IgD-negative memory B cell (primary cell): ENCODE measurements around the gene GRM4. TPM values are rescaled to one million over a fixed set of nuclear protein-coding genes. Genes with fewer than 3 reads are reported as not detected.
A peak's percentile ranks its signal among the peaks of the same experiment; 100 is the strongest.
"Not testable (repeated sequence)": the region's sequence is repeated elsewhere in the genome, so short reads cannot be mapped to it uniquely, and the experiment has no call there.

Source experiments
- H3K27ac Mint-ChIP-seq, 3 donors: one replicate each; pipeline ENCODE4 v1.8.0; 2020 to 2022; ENCODE audit warnings: mild to moderate bottlenecking in 3 of 3, mixed read lengths in 3 of 3, moderate library complexity in 1 of 3
- H3K27me3 Mint-ChIP-seq: one replicate; pipeline ENCODE4 v1.8.0; 2021; ENCODE audit warnings: mixed read lengths
- H3K36me3 Mint-ChIP-seq: one replicate; pipeline ENCODE4 v1.8.0; 2020; ENCODE audit warnings: mild to moderate bottlenecking, mixed read lengths
- H3K4me1 Mint-ChIP-seq, 3 donors: one replicate each; pipeline ENCODE4 v1.8.0; 2020 to 2022; ENCODE audit warnings: mixed read lengths in 3 of 3, mild to moderate bottlenecking in 1 of 3
- H3K4me3 Mint-ChIP-seq, 4 donors: one replicate each; pipeline ENCODE4 v1.8.0; 2020 to 2022; ENCODE audit warnings: mild to moderate bottlenecking in 4 of 4, mixed read lengths in 4 of 4, moderate library complexity in 3 of 4
- H3K9me3 Mint-ChIP-seq, 3 donors: one replicate each; pipeline ENCODE4 v1.8.0; 2020 to 2021; ENCODE audit warnings: mixed read lengths in 3 of 3, mild to moderate bottlenecking in 1 of 3
- polyA plus RNA-seq: library from polyadenylated mRNA; unstranded; fragments of 300-500 nt; fragmentation: Illumina TruSeq; gene quantifications from one replicate; pipeline ENCODE4 v1.2.3, GENCODE V29; 2021

GRM4 gene
- polyA plus RNA-seq, 1 donor from 2014 or later: not detected

DNA sequence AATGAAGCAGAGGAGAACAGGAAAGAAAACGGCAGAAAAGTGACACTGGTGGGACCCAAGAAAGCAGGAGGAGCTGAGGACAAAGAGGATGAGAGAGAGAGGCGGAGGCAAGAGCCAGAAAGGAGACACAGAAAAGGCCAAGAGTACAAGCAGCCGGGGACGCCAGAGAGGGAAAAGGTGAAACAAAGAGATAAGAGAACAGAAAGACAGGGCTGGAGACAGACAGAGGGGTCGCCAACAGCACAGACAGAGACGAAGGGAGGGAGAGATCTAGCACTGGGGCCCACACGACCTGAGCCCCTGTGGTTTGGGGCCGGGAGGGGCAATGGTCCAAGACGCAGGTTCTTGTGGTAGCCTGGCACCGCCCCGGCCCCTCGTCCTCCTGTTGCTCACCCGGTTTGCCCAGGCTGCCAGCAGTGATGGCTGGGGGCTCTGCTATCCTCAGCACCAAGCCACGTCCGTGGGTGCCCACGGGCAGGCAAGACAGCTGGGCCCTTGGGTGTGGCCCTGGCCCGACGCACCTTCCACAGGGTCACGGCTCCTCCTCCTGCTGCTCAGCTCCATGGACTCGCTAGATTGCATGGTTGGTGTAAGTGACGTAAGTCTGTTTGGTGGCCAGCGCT is 123.5 kb downstream of the GRM4 start:
- Mint-ChIP-seq H3K27ac (no peak overlapping the region), H3K36me3 (no peaks in the 10 kb centered on the region), H3K4me1 (no peaks in the 10 kb centered on the region), H3K27me3 (peaks cover 5% of the 10 kb centered on the region), H3K9me3 (no peaks in the 10 kb centered on the region), H3K4me3 (no peak overlapping the region)

DNA sequence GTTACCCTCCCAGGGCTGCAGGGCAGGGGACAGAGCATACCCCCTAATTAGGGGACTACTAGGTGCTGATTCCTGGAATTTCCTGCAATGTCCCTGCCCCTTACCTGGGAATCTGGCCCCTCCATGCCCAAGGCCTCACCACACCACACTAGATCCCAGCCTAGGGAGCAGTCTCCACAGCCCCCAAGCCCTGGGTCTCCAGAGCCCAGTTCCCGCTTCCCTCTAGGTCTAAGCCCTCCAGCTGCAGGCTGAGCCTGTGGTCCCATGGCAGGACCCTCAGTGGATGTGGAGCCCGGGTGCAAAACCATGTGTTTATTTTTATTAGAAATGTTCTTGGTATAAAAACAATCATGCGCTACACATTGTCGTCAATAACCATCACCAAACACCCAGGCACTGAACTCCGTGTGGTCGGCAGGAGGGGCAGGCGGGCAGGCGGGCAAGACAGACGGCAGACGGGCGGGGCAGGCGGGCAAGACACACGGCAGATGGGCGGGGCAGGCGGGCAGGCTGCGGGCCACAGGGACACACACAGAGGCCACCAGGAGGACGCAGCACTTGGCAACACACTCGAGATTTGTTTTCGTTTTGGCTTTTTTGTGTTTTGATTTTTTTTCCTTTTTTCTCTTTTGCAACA is 124.2 kb downstream of the GRM4 start:
- no peaks in the 10 kb centered on the region for H3K9me3 Mint-ChIP-seq
- peaks cover 5% of the 10 kb centered on the region for H3K27me3 Mint-ChIP-seq
- no peaks in the 10 kb centered on the region for H3K36me3 Mint-ChIP-seq
- no peak overlapping the region for H3K27ac Mint-ChIP-seq
- no peak overlapping the region for H3K4me3 Mint-ChIP-seq
- H3K4me1 Mint-ChIP-seq: no peaks in the 10 kb centered on the region

DNA sequence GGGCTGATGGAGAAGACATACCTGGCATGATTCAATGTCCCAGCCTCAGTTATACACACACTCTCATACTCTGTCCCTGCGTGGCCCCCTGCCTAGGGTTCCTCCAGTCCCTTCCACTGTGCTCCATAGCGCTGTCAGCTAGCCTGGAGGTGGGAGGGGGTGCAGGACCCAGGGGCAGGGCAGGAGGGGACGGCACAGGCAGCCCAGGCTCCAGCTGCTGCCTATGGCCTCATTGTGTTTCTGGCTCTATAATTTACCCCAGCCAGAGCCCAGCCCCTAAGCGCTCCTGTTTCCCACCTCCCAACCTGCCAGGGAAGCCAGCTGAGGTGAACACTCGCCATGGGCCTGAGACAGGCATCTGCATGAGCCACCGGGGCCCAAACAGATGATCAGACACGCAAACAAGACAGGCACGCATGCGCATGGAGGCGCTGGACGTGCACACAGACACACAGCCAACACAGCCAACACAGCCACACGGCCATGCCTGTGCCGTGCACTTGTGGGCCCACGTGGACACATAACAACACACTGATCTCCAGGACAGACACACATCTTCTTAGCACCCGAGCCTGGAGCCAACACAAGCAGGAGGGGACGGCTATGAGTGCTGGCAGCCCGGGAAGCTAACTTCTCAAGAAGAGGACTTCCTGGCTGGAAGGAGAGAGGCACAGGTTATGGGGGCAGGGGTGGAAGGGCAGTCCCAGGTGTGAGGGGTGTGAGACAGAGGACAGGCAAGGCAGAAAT is 124.9 kb downstream of the GRM4 start:
- Mint-ChIP-seq H3K4me3 (no peak overlapping the region), H3K9me3 (no peaks in the 10 kb centered on the region), H3K27ac (no peak overlapping the region), H3K36me3 (no peaks in the 10 kb centered on the region), H3K4me1 (no peaks in the 10 kb centered on the region), H3K27me3 (peaks cover 5% of the 10 kb centered on the region)

DNA sequence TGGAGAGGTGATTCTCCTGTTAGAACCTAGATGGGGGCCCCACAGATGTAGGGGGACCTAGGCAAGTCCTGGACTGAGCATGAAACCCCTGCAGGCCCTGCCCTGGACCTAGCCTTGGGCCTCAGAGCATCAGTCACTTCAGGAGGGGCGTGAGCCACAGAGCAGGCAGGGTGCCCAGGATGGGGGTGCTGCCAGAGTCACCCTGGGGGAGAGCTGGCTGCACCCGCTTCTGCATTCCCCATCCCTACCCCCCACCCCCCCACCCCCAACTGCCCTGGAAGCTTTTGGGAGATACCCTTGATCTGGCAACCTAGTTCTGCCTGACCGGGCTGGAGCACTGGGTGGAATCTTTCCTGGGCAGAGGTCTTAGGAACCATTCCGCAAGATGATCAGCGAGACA is 125.6 kb downstream of the GRM4 start:
- Mint-ChIP-seq H3K9me3 (no peaks in the 10 kb centered on the region), H3K36me3 (no peaks in the 10 kb centered on the region), H3K27me3 (peaks cover 5% of the 10 kb centered on the region), H3K27ac (no peak overlapping the region), H3K4me1 (no peaks in the 10 kb centered on the region), H3K4me3 (no peak overlapping the region)

DNA sequence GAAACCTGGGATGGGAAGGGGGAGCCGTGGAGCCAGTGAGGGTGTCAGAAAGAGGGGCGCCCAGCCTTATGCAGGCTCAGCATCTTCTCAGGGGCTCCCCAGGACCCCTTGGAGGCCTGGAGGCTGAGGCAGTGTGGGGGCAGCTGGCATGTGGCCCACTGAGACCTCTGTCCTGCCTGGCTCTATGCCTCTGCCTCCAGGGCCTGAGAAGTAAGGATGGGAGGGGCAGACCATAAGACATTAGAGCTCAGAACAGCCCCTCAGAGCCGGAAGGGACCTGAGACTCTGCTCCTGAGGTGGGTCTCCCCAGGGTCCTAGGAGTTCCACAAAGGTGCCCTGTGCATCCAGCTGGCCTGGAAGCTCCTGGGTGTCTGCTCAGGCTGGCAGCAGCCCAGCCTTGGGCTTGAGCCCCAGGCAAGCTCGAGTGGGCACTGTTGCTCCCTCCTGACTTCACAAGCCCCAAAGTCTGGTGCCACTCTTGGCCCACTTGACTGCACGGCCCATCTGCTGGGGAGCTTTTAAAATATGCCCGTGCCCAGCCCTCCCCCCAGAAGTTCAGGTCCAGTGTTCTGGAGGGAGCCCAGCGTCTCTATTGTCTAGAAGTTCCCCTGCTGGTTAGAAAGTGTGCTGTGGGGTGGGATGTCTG is 126.8 kb downstream of the GRM4 start:
- no peaks in the 10 kb centered on the region for H3K9me3 Mint-ChIP-seq
- no peak overlapping the region for H3K4me3 Mint-ChIP-seq
- peaks cover 5% of the 10 kb centered on the region for H3K27me3 Mint-ChIP-seq
- H3K4me1 Mint-ChIP-seq: no peaks in the 10 kb centered on the region
- no peaks in the 10 kb centered on the region for H3K36me3 Mint-ChIP-seq
- no peak overlapping the region for H3K27ac Mint-ChIP-seq

DNA sequence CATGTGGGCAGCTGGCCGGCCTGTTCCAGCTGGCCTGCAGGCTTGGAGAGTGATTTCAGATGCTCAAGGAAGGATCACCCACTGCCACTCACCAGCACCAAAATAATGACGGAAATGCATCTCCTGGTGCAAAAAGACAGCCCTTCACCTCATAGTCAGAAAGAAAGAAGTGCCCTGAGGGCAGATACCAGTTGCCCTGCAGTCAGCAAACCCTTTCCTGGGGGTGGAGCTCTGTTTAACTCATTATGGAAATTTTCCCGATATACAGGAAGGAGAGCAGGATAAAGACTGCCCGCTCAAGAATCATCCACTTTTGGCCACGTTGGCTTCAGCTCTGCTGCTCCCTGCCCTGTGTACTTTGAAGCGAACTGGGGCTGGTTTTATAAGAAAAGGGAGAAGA is 127.9 kb downstream of the GRM4 start:
- Mint-ChIP-seq H3K4me3 (peak overlapping the region in 1 of 4 donors; percentile 51), H3K27me3 (peaks cover 5% of the 10 kb centered on the region), H3K9me3 (no peaks in the 10 kb centered on the region), H3K4me1 (no peaks in the 10 kb centered on the region), H3K36me3 (no peaks in the 10 kb centered on the region), H3K27ac (peak overlapping the region in 1 of 3 donors; percentile 66)

DNA sequence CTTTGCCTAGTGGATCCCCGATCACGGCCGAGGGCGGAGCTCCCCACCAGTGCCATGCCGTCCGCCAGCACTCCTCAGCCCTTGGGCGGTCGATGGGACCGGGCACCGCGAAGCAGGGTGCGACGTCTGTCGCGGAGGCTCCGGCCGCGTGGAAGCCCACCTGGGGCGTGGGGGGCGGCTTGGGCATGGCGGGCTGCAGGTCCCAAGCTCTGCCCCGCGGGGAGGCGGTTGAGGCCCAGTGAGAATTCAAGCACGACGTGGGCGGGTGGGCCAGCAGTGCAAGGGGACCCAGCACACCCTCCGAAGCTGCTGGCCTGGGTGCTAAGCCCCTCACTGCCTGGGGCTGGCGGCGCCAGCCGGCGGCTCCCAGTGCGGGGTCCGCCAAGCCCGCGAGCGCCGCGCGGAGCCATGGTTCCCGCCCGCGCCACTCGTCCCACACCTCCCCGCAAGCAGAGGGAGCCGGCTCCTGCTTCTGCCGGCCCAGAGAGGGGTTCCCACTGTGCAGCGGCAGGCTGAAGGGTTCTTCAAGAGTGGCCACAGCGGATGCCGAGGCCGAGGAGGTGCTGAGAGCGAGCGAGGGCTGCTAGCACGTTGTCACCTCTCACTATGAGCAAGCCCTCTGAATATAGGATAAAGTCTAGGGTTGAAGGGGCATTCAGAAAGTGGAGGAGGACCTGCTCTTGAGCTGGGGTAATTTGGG is 128.6 kb downstream of the GRM4 start:
- Mint-ChIP-seq H3K9me3 (no peaks in the 10 kb centered on the region), H3K4me3 (no peak overlapping the region), H3K36me3 (no peaks in the 10 kb centered on the region), H3K27ac (no peak overlapping the region), H3K27me3 (peaks cover 4% of the 10 kb centered on the region), H3K4me1 (no peaks in the 10 kb centered on the region)

DNA sequence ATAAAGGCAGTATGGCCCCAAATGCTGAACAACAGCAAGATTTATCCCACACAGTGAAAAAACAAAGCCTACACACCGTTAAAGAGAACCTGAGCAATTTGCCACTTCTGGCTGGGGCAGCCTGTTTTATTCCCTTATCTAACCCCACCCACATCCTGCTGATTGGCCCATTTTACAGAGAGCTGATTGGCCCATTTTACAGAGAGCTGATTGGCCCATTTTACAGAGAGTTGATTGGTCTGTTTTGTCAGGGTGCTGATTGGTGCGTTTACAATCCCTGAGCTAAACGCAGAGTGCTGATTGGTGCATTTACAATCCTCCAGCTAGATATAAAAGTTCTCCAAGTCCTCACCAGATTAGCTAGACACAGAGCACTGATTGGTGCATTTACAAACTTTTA is 129.3 kb downstream of the GRM4 start:
- not testable (repeated sequence) for H3K36me3 Mint-ChIP-seq, H3K27me3 Mint-ChIP-seq

DNA sequence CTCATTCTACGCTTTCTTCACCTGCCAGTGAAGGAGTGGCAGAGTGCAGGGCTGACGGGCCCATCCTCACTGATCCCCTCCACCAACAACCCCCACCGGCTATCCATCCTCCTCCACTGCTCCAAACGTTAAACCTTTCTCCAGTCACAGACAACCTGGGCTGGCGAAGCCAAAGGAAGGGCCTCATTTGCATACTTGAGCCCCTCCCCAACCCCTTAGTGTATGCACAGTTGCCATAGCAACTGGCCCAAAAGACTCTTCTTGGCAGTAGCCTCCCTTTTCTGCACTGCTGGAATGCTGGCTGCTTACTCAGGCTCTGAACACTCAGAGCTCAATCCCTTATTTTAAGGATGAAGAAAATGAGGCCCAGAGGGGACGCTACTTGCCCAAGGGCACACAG is 130.3 kb downstream of the GRM4 start:
- Mint-ChIP-seq H3K4me1 (no peaks in the 10 kb centered on the region), H3K36me3 (no peaks in the 10 kb centered on the region), H3K27ac (no peak overlapping the region), H3K9me3 (no peaks in the 10 kb centered on the region), H3K27me3 (peaks cover 2% of the 10 kb centered on the region), H3K4me3 (no peak overlapping the region)

More for the DNA sequence above, 129.3 kb downstream of the GRM4 start:
- not testable (repeated sequence) for H3K4me1 Mint-ChIP-seq, H3K9me3 Mint-ChIP-seq, H3K4me3 Mint-ChIP-seq, H3K27ac Mint-ChIP-seq

DNA sequence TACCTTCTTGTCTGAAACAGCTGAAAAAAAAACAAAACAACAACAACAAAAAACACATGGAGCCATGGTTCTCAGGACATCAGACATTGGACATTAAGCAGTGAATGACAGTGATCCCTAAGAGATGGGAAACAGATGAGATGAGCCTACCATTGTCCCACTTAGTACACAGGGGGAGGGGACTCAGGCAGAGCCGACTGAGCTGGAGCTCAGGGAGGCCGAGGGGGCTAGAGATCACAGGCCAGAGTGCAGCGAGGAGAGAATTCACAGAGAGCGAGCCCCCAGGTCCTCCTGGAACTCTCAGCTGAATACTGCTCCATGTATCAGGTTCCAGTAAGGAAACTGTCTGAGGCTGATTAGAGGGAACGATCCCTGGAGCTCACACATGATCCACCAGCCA is 134.6 kb downstream of the GRM4 start:
- H3K9me3 Mint-ChIP-seq: no peaks in the 10 kb centered on the region
- no peaks in the 10 kb centered on the region for H3K4me1 Mint-ChIP-seq
- H3K36me3 Mint-ChIP-seq: no peaks in the 10 kb centered on the region
- peaks cover 3% of the 10 kb centered on the region for H3K27me3 Mint-ChIP-seq
- no peak overlapping the region for H3K4me3 Mint-ChIP-seq
- no peak overlapping the region for H3K27ac Mint-ChIP-seq

DNA sequence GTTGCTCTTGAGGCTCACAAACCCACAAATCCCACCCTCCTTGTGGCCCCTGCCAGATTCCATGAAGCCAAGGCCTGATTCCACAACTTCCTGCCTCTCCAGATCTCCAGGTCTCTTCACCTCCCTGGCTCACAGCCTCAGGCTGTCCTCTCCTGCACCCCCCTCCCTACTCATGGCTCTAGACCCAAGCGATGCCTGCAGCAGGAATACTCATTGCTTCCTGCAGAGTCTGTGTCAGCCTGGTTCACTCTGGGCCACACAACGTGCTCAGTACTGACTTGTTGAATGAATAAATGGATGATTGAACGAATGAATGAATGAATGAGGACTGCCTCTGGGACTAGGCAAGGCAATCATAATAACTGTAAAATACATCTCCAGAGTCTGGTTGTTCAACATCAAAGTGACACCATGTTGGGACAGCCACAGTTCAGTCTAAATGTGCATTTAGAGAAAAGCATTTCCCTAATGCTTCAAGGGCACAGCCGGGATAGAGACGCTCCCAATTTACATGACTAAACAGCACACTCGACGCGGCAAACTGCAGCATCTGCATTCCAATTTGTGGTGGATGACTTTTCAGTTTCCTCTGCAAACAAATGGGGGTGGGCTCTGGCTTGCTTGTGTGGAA is 139.9 kb downstream of the GRM4 start:
- H3K27ac Mint-ChIP-seq: no peak overlapping the region
- H3K27me3 Mint-ChIP-seq: peaks cover 7% of the 10 kb centered on the region
- no peaks in the 10 kb centered on the region for H3K36me3 Mint-ChIP-seq
- no peaks in the 10 kb centered on the region for H3K4me1 Mint-ChIP-seq
- peaks cover 0 to 5% (median 2%) of the 10 kb centered on the region in 3 donors for H3K9me3 Mint-ChIP-seq
- no peak overlapping the region for H3K4me3 Mint-ChIP-seq

DNA sequence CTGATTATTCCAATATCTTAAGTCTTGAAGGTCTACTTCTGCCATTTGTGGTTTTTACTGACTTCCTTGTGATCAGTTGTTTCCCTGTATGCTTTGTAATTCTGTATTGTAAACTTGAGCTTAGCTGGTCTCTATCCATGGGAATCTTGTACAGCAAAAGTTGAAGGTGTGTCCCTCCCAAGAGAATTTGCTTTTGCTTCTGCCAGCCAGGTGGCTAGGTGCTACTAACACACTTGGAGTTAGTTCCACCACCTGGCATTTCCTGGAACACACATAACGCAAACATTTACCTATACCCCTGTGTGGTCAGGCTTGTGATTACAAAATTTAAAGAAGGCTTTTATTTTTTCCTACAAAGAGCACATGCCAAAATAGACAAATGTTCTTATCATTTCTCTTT is 141.2 kb downstream of the GRM4 start:
- Mint-ChIP-seq H3K4me1 (no peaks in the 10 kb centered on the region), H3K4me3 (no peak overlapping the region), H3K27ac (no peak overlapping the region), H3K27me3 (peaks cover 11% of the 10 kb centered on the region), H3K9me3 (peaks cover 0 to 5% (median 2%) of the 10 kb centered on the region in 3 donors), H3K36me3 (peaks cover 3% of the 10 kb centered on the region)

DNA sequence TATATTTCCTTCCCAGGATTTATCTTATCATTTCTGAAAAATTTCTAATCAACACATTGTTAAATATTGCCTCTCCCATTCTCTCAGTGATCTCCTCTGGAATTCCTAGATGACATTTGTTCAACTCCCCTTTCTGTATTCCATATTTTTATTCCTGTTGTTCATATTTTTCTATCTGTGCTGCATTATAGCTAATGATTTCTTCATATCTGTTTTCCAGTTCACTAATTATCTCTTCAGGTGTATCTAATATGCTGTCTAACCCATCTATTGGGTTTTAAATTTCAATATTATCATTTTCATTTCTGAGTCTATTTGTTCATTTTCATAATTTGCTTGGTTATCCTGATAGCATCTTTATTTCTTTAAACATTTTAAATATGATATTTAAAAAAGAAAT is 141.9 kb downstream of the GRM4 start:
- no peak overlapping the region for H3K4me3 Mint-ChIP-seq
- H3K9me3 Mint-ChIP-seq: peaks cover 0 to 5% (median 2%) of the 10 kb centered on the region in 3 donors
- H3K27ac Mint-ChIP-seq: no peak overlapping the region
- peaks cover 12% of the 10 kb centered on the region for H3K27me3 Mint-ChIP-seq
- peaks cover 3% of the 10 kb centered on the region for H3K36me3 Mint-ChIP-seq
- no peaks in the 10 kb centered on the region for H3K4me1 Mint-ChIP-seq

DNA sequence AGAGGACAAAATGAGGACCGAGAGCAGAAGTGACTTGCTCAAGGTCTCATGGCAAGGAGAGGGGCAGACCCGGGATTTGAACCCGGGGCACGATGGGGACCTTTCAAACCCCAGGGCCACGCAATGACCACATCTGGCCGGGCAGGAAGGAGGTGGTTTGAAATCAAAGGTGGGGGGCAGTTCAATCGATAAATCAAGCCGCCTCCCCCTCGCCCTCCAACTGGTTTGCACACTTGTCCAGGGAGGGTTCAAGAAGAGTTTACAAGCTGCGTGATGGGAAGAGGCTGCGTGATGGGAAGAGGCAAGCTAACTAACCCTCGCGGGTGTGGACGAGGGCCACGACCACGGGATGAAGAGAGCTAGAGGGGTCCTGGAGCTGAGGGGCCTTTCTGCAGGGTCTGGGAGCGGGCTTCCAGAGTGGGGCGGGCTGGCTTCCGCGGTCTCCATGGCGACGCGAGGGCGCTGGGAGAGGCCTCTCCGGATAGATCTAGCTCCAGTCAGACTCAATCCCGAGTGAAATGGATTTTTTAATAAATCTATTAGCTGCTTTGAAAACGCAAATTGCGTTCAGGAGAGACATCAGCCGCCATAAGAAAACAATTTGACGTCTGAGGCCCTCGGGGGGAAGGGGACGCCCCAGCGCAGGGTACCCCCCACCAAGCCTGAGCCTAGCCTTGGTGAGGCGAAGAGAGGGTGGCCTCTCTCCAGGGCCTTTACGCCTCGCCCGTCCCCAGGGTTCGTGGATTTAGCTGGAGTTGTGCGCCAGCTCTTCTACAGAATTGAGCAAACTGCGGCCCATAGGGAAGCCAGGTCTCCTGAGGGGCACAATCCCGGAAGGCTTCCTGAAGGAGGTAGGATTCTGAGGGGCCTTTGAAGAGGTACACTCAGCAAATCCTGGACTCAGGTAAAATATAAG is 143.9 kb downstream of the GRM4 start:
- Mint-ChIP-seq H3K27ac (no peak overlapping the region), H3K27me3 (peaks cover 9% of the 10 kb centered on the region), H3K4me1 (no peaks in the 10 kb centered on the region), H3K9me3 (peaks cover 1 to 14% (median 2%) of the 10 kb centered on the region in 3 donors), H3K4me3 (no peak overlapping the region), H3K36me3 (peaks cover 5% of the 10 kb centered on the region)
